A549 (cell line): ENCODE measurements around the gene GMNN. TPM values are rescaled to one million over a fixed set of nuclear protein-coding genes. Genes with fewer than 3 reads are reported as not detected.
"Not testable (repeated sequence)": the region's sequence is repeated elsewhere in the genome, so short reads cannot be mapped to it uniquely, and the experiment has no call there.

Experiments used
- ATAC-seq, 2 experiments: fragments of 200-7000 bp in 1 of 2; fragments of >200 bp in 1 of 2; cut with Nextera tagmentation in 1 of 2; cut with Tn5 transposase in 1 of 2; 3 replicates each; pipeline versions ENCODE4 v1.8.0 to v1.9.1; 2018 to 2020; ENCODE audit warnings: mild to moderate bottlenecking in 1 of 2, moderate library complexity in 1 of 2
- CTCF ChIA-PET: fragments of 300-600 bp; sonication (Branson Sonifier 250); formaldehyde crosslinking; extraction: SDS; loops from one replicate; lab custom pipeline; 2021; ENCODE audit warnings: antibody characterized with exemption, inconsistent platforms; lab: Yijun Ruan, JAX
- POLR2A ChIA-PET: fragments of 350-600 bp; formaldehyde crosslinking; extraction: SDS; loops from one replicate; lab custom pipeline; 2021; ENCODE audit warnings: antibody characterized with exemption, inconsistent platforms; lab: Yijun Ruan, JAX
- DNase-seq, 2 experiments: peaks; one replicate each; pipeline versions ENCODE4 v3.0.0 to v3.0.0-alpha.2; 2011 to 2016; ENCODE audit warnings: low read depth in 1 of 2, low spot score in 1 of 2
- FAIRE-seq: peaks from 2 replicates; lab custom pipeline; 2011; peaks lifted over from hg19 to GRCh38; lab: Jason Lieb, UNC
- H3K27ac ChIP-seq, 2 experiments: fragments of >200 bp; sonication (Bioruptor Twin); formaldehyde crosslinking; 3 replicates each; pipeline ENCODE4 v1.5.1; 2016 to 2017
- H3K4me1 ChIP-seq: fragments of >200 bp; sonication (Bioruptor Twin); formaldehyde crosslinking; 3 replicates; pipeline ENCODE4 v1.6.1; 2016
- H3K4me2 ChIP-seq: fragments of >200 bp; sonication (Bioruptor Twin); formaldehyde crosslinking; 3 replicates; pipeline ENCODE4 v1.6.1; 2016
- H3K4me3 ChIP-seq: fragments of >200 bp; sonication (Bioruptor Twin); formaldehyde crosslinking; 3 replicates; pipeline ENCODE4 v1.5.1; 2016
- H3K9me3 ChIP-seq: fragments of >200 bp; sonication (Bioruptor Twin); formaldehyde crosslinking; 3 replicates; pipeline ENCODE4 v1.6.1; 2016
- EHF ChIP-seq: fragments of 250-450 bp; sonication (Bioruptor Pico); IDR thresholded peaks from 2 replicates; pipeline ENCODE4 v1.5.0; 2020; ENCODE audit warnings: mild to moderate bottlenecking
- EHMT2 ChIP-seq: fragments of 200-600 bp; sonication (generic); IDR thresholded peaks from 2 replicates; pipeline ENCODE4 v1.6.1; 2016; ENCODE audit warnings: antibody characterized with exemption, low read depth, mild to moderate bottlenecking, moderate library complexity
- FOSB ChIP-seq: fragments of 250-450 bp; sonication (Bioruptor Pico); IDR thresholded peaks from 2 replicates; pipeline ENCODE4 v1.5.0; 2020; ENCODE audit warnings: mild to moderate bottlenecking, moderate library complexity
- FOXS1 ChIP-seq: fragments of 250-450 bp; sonication (Bioruptor Pico); IDR thresholded peaks from 2 replicates; pipeline ENCODE4 v1.5.0; 2020; ENCODE audit warnings: mild to moderate bottlenecking, moderate library complexity
- HEYL ChIP-seq: fragments of 250-450 bp; sonication (Bioruptor Pico); IDR thresholded peaks from 2 replicates; pipeline ENCODE4 v1.8.0; 2021; ENCODE audit warnings: mild to moderate bottlenecking, moderate library complexity
- HOXA7 ChIP-seq: fragments of 250-450 bp; sonication (Bioruptor Pico); IDR thresholded peaks from 2 replicates; pipeline ENCODE4 v1.5.0; 2020; ENCODE audit warnings: mild to moderate bottlenecking, moderate library complexity
- HOXB5 ChIP-seq: fragments of 250-450 bp; sonication (Bioruptor Pico); IDR thresholded peaks from 2 replicates; pipeline ENCODE4 v1.5.0; 2020; ENCODE audit warnings: mild to moderate bottlenecking, moderate library complexity
- KDM5A ChIP-seq: fragments of 200-600 bp; sonication (generic); IDR thresholded peaks from 2 replicates; pipeline ENCODE4 v1.6.1; 2016; ENCODE audit warnings: antibody characterized with exemption, mild to moderate bottlenecking
- MAFK ChIP-seq: fragments of 450-650 bp; IDR thresholded peaks from 2 replicates; pipeline ENCODE4 v1.6.1; 2014; ENCODE audit not compliant: partially characterized antibody
- MYC ChIP-seq: IDR thresholded peaks from 2 replicates; pipeline ENCODE4 v1.6.1; 2012; ENCODE audit warnings: mild to moderate bottlenecking, inconsistent platforms, low read length, improper control_type of control experiment, borderline replicate concordance
- NFE2L2 ChIP-seq: fragments of 150-350 bp; conservative IDR thresholded peaks from 2 replicates; pipeline ENCODE4 v1.6.1; 2014; ENCODE audit warnings: low read length
- NR3C1 ChIP-seq: fragments of >200 bp; sonication (Bioruptor Twin); formaldehyde crosslinking; IDR thresholded peaks from 3 replicates; pipeline ENCODE4 v1.6.1; 2017
- POLR2AphosphoS2 ChIP-seq: conservative IDR thresholded peaks from 2 replicates; pipeline ENCODE4 v1.6.1; 2012; ENCODE audit warnings: low read length, improper control_type of control experiment, inconsistent platforms
- RARB ChIP-seq: fragments of 250-450 bp; sonication (Bioruptor Pico); IDR thresholded peaks from 2 replicates; pipeline ENCODE4 v1.8.0; 2021; ENCODE audit warnings: mild to moderate bottlenecking, moderate library complexity
- RFX5 ChIP-seq: fragments of 450-650 bp; IDR thresholded peaks from 2 replicates; pipeline ENCODE4 v1.7.1; 2014; ENCODE audit warnings: antibody characterized with exemption, mild to moderate bottlenecking, moderate library complexity
- SMC3 ChIP-seq: fragments of >200 bp; sonication (Bioruptor Twin); formaldehyde crosslinking; IDR thresholded peaks from 3 replicates; pipeline ENCODE4 v1.6.1; 2018; ENCODE audit warnings: inconsistent platforms
- SREBF2 ChIP-seq: fragments of 450-650 bp; IDR thresholded peaks from 2 replicates; pipeline ENCODE4 v1.6.1; 2014; ENCODE audit warnings: mild to moderate bottlenecking, moderate library complexity
- TP53 ChIP-seq: fragments of 250-450 bp; sonication (Bioruptor Pico); IDR thresholded peaks from 2 replicates; pipeline ENCODE4 v1.5.0; 2021; ENCODE audit warnings: mild to moderate bottlenecking, moderate library complexity
- WGBS: methylation state at CpG from one replicate; pipeline ENCODE4 v1.1.6; 2017; ENCODE audit errors: missing lambda C conversion rate; 5-methylcytosine and 5-hydroxymethylcytosine counted together
- polyA plus RNA-seq, 4 experiments: library from polyadenylated mRNA; depleted of rRNA in 3 of 4; stranded (reverse); fragments of >200 nt; fragmentation: RNase III in 1 of 4; extraction: RNeasy Plus Mini Kit Qiagen cat#74134 plus additional on column Dnase treatment in 1 of 4; gene quantifications; 2 replicates in 3 of 4; 3 replicates in 1 of 4; pipeline ENCODE4 v1.2.3, GENCODE V29; 2011 to 2017
- TF ChIP-seq, protein P1 (sequence below): fragments of >200 bp; sonication (Bioruptor Twin); formaldehyde crosslinking; IDR thresholded peaks from 3 replicates; pipeline ENCODE4 v1.5.1; 2016
- TF ChIP-seq, protein P2 (sequence below): IDR thresholded peaks from 2 replicates; pipeline ENCODE4 v1.6.1; 2012

The GMNN gene
- polyA plus RNA-seq, 2 of the 4 experiments (the other 2 are of a cell fraction): 59.2 to 59.4 TPM

DNA sequence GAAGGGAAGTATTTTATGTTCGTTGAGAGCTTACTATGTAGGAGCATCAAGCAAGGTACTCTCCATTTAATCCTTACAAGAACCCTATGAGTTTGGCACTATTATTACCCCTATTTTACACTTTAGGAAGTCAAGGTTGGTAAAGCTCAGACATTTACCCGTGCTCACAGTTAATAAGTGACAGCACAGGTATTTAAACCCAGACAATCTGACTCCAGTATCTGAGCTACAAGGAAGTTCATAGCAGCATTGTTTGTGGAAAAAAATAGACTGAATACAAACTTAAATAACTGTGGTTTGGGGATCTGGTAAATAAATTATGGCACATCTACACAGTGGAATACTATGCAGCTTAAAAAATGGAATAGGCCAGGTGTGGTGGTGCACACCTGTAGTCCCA lies 21.2 kb upstream of the GMNN start:
- WGBS: 51% methylated on average over 2 of the region's 2 CpGs
- Histone ChIP-seq H3K9me3 (peaks cover 8% of the 10 kb centered on the region; the same call in 2 of the 3 replicates), H3K4me2 (no peak overlapping the region), H3K4me1 (0 out of 3 replicates have a peak, but pooled peaks cover 6% of the 10 kb centered on the region), H3K27ac (no peak overlapping the region), H3K4me3 (no peak overlapping the region)
- no peak for ATAC-seq
- no peak for DNase-seq
- no peak for FAIRE-seq
- POLR2A ChIA-PET: no interaction called here
- no peak for TF ChIP-seq NR3C1
- no peak for TF ChIP-seq FOXS1 (CRISPR knock-in tag)
- TF ChIP-seq HOXA7 (CRISPR knock-in tag): no peak
- no peak for TF ChIP-seq TP53 (CRISPR knock-in tag)
- TF ChIP-seq SMC3: no peak
- no peak for TF ChIP-seq SREBF2
- TF ChIP-seq, protein P1, sequence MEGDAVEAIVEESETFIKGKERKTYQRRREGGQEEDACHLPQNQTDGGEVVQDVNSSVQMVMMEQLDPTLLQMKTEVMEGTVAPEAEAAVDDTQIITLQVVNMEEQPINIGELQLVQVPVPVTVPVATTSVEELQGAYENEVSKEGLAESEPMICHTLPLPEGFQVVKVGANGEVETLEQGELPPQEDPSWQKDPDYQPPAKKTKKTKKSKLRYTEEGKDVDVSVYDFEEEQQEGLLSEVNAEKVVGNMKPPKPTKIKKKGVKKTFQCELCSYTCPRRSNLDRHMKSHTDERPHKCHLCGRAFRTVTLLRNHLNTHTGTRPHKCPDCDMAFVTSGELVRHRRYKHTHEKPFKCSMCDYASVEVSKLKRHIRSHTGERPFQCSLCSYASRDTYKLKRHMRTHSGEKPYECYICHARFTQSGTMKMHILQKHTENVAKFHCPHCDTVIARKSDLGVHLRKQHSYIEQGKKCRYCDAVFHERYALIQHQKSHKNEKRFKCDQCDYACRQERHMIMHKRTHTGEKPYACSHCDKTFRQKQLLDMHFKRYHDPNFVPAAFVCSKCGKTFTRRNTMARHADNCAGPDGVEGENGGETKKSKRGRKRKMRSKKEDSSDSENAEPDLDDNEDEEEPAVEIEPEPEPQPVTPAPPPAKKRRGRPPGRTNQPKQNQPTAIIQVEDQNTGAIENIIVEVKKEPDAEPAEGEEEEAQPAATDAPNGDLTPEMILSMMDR: no peak
- no peak for TF ChIP-seq POLR2AphosphoS2
- TF ChIP-seq HOXB5 (CRISPR knock-in tag): no peak
- no peak for TF ChIP-seq RARB
- TF ChIP-seq HEYL (CRISPR knock-in tag): no peak
- TF ChIP-seq RFX5: no peak
- CTCF ChIA-PET: interaction anchor here (1.7 kb wide), 1 partner anchor 12 kb away, joined by 7 read pairs; no protein-coding TSS in a partner anchor

DNA sequence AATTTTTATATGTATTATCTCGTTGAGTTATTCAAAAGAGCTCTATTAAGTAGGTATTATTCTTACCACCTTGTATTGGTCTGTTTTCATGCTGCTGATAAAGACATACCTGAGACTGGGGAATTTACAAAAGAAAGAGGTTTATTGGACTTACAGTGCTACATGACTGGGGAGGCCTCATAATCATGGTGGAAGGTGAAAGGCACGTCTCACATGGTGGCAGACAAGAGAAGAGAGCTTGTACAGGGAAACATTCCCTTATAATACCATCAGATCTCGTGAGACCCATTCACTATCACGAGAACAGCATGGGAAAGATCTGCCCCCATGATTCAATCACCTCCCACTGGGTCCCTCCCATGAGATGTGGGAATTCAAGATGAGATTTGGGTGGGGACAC lies 20.4 kb upstream of the GMNN start:
- ATAC-seq, H3K4me3 ChIP-seq, FAIRE-seq, POLR2A ChIA-PET, H3K27ac ChIP-seq, H3K4me1 ChIP-seq, H3K4me2 ChIP-seq, H3K9me3 ChIP-seq, DNase-seq: not testable (repeated sequence)
- 64% methylated on average over 4 of the region's 4 CpGs for WGBS
- CTCF ChIA-PET: interaction anchor here (1.7 kb wide), 1 partner anchor 11 kb away, joined by 7 read pairs; no protein-coding TSS in a partner anchor

DNA sequence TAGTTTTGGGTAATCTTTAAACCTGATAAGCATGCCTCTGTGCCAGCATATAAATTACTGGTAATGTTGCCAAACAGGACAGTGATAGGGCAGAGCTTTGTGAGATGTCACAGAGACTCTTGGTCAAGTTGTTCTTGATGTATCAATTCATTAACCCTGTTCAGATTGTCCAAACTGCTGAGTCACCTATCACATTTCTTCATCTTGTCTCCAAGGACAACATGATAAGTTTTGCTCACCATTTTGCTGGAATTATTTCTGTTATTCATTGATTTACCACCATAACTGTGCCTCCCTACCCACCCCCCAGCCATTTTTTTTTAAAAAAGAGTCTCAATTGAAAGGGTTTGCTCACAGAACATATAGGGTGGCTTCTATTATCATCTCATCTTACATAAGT lies 19.5 kb upstream of the GMNN start:
- TF ChIP-seq EHMT2: no peak
- TF ChIP-seq, protein P2, sequence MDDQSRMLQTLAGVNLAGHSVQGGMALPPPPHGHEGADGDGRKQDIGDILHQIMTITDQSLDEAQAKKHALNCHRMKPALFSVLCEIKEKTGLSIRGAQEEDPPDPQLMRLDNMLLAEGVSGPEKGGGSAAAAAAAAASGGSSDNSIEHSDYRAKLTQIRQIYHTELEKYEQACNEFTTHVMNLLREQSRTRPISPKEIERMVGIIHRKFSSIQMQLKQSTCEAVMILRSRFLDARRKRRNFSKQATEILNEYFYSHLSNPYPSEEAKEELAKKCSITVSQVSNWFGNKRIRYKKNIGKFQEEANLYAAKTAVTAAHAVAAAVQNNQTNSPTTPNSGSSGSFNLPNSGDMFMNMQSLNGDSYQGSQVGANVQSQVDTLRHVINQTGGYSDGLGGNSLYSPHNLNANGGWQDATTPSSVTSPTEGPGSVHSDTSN: no peak
- no peak for TF ChIP-seq HOXB5 (CRISPR knock-in tag)
- no peak for TF ChIP-seq KDM5A
- TF ChIP-seq NFE2L2: peak; percentile 82
- TF ChIP-seq RFX5: no peak
- no peak for TF ChIP-seq FOSB (CRISPR knock-in tag)
- peak; percentile 90 for TF ChIP-seq MAFK
- TF ChIP-seq MYC: no peak
- no peak for TF ChIP-seq EHF

More for the DNA sequence above, 19.5 kb upstream of the GMNN start:
- H3K4me1 ChIP-seq: 0 out of 3 replicates have a peak, but pooled peaks cover 6% of the 10 kb centered on the region
- ChIA-PET POLR2A (no interaction called here), CTCF (interaction anchor here (1.4 kb wide), 1 partner anchor 11 kb away, joined by 5 read pairs; no protein-coding TSS in a partner anchor)
- no peak overlapping the region for H3K4me3 ChIP-seq
- peak overlapping the region; percentile 33 to 60; a peak in 3 of 6 replicates for H3K27ac ChIP-seq
- no peak for ATAC-seq
- H3K4me2 ChIP-seq: no peak overlapping the region
- peak in 1 of 2 experiments; percentile 29 for DNase-seq
- FAIRE-seq: no peak
- peaks cover 8% of the 10 kb centered on the region; the same call in 2 of the 3 replicates for H3K9me3 ChIP-seq
